OCI-LY3 (cell line): ENCODE results near the gene LRRFIP2.

Experiments
- H2AFZ ChIP-seq: fragments of 200-600, 300-600 bp; shearing (Covaris generic); 2 replicates; pipeline ENCODE4 v1.6.0; 2014; ENCODE audit warnings: antibody characterized with exemption, low read depth, low read length
- H3K27ac ChIP-seq: fragments of 200-600, 300-600 bp; sonication (generic); 2 replicates; pipeline ENCODE4 v1.5.1; 2014; ENCODE audit warnings: mild to moderate bottlenecking, low read length, moderate library complexity, mixed read lengths
- H3K27me3 ChIP-seq: fragments of 200-600, 300-600 bp; sonication (generic); 2 replicates; pipeline ENCODE4 v1.6.1; 2014; ENCODE audit warnings: low read depth, low read length, mixed read lengths
- H3K36me3 ChIP-seq: fragments of 200-600, 300-600 bp; sonication (generic); replicated peaks from 2 replicates; pipeline ENCODE3; 2014; ENCODE audit warnings: low read depth, low read length, mixed read lengths
- H3K4me1 ChIP-seq: fragments of 300-600, 200-600 bp; sonication (generic); 2 replicates; pipeline ENCODE4 v1.6.1; 2014; ENCODE audit warnings: low read length, mixed read lengths
- H3K4me2 ChIP-seq: fragments of 200-600, 300-600 bp; sonication (generic); 2 replicates; pipeline ENCODE4 v1.6.1; 2014; ENCODE audit warnings: low read length, mixed read lengths
- H3K4me3 ChIP-seq: fragments of 300-600, 200-600 bp; sonication (generic); 2 replicates; pipeline ENCODE4 v1.5.1; 2014; ENCODE audit warnings: antibody characterized with exemption, mild to moderate bottlenecking, low read length, moderate library complexity
- H3K79me2 ChIP-seq: fragments of 300-600, 200-600 bp; shearing (Covaris generic); 2 replicates; pipeline ENCODE4 v1.6.1; 2014; ENCODE audit warnings: mild to moderate bottlenecking, low read length, mixed read lengths
- H3K9ac ChIP-seq: fragments of 300-600, 200-600 bp; shearing (Covaris generic); 2 replicates; pipeline ENCODE4 v1.6.0; 2014; ENCODE audit warnings: mild to moderate bottlenecking, low read length, moderate library complexity
- H3K9me3 ChIP-seq: fragments of 200-600, 300-600 bp; shearing (Covaris generic); 2 replicates; pipeline ENCODE4 v1.6.1; 2014; ENCODE audit warnings: low read length, mixed read lengths; ENCODE audit not compliant: insufficient read depth
- H4K20me1 ChIP-seq: fragments of 200-600, 300-600 bp; sonication (generic); 2 replicates; pipeline ENCODE4 v1.6.1; 2016; ENCODE audit warnings: low read length, mixed read lengths; ENCODE audit not compliant: insufficient read depth
- EZH2phosphoT487 ChIP-seq: fragments of 200-600 bp; shearing (Covaris generic); IDR thresholded peaks from 2 replicates; pipeline ENCODE4 v1.6.1; 2018; ENCODE audit warnings: antibody characterized with exemption, mixed run types, low read depth
- TF ChIP-seq, protein P1 (sequence below): fragments of 200-600, 300-600 bp; sonication (generic); IDR thresholded peaks from 2 replicates; pipeline ENCODE4 v1.5.1; 2014; ENCODE audit warnings: antibody characterized with exemption, low read length, low read depth

LRRFIP2 gene

GRCh38 chr3:37041546-37042195, 132.7 kb downstream of the LRRFIP2 start:
- Histone ChIP-seq H3K36me3 (peaks cover 49% of the 10 kb centered on the region), H3K4me2 (no peak overlapping the region), H3K9me3 (no peaks in the 10 kb centered on the region), H3K4me3 (no peak overlapping the region), H3K27me3 (no peaks in the 10 kb centered on the region), H2AFZ (no peak overlapping the region), H3K79me2 (no peaks in the 10 kb centered on the region), H4K20me1 (no peaks in the 10 kb centered on the region), H3K27ac (no peak overlapping the region), H3K4me1 (peaks cover 6% of the 10 kb centered on the region), H3K9ac (no peak overlapping the region)
- no peak for TF ChIP-seq EZH2phosphoT487
- TF ChIP-seq, protein P1, sequence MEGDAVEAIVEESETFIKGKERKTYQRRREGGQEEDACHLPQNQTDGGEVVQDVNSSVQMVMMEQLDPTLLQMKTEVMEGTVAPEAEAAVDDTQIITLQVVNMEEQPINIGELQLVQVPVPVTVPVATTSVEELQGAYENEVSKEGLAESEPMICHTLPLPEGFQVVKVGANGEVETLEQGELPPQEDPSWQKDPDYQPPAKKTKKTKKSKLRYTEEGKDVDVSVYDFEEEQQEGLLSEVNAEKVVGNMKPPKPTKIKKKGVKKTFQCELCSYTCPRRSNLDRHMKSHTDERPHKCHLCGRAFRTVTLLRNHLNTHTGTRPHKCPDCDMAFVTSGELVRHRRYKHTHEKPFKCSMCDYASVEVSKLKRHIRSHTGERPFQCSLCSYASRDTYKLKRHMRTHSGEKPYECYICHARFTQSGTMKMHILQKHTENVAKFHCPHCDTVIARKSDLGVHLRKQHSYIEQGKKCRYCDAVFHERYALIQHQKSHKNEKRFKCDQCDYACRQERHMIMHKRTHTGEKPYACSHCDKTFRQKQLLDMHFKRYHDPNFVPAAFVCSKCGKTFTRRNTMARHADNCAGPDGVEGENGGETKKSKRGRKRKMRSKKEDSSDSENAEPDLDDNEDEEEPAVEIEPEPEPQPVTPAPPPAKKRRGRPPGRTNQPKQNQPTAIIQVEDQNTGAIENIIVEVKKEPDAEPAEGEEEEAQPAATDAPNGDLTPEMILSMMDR = no peak

GRCh38 chr3:37040231-37040630, 134.2 kb downstream of the LRRFIP2 start:
- peaks cover 64% of the 10 kb centered on the region for H3K36me3 ChIP-seq
- H3K27me3 ChIP-seq = no peaks in the 10 kb centered on the region
- no peak overlapping the region for H3K4me3 ChIP-seq

DNA sequence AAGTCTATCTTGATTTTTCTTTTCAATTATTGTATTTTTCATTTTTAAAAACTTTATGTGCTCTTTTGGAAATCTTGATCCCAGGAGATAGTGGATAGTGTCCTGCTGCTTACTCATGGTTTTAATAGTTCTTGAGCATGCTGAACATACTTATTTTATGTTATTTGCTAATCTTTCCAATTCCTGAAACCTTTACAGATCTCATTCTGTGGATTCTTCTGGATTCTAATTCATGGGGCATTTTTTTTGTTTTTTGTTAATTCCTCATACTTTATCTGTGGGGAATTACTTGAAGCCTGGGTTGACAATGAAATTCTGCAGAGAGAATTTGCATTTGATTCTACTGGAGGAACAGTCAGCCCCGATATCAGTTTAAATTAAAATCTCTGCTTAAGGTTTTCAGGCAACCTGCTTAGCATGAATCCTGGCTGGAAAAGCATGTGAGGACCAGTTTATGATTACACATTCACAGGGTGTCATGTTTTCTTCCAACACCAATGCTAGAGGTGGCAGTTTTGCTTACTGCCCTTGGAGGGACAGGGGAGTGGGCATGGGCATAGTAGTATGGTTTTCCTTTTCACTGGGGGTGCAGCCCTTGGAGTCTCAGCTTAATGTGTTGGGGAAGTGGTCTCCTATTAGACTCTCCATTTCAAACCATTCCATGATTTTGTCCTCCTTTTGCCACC, 135.1 kb downstream of the LRRFIP2 start:
- Histone ChIP-seq H4K20me1 (no peaks in the 10 kb centered on the region), H3K4me2 (no peak overlapping the region), H3K36me3 (peaks cover 71% of the 10 kb centered on the region), H3K27me3 (no peaks in the 10 kb centered on the region), H3K9ac (no peak overlapping the region), H3K79me2 (no peaks in the 10 kb centered on the region), H3K4me3 (no peak overlapping the region), H3K4me1 (peaks cover 6% of the 10 kb centered on the region), H3K9me3 (peaks cover 7% of the 10 kb centered on the region), H2AFZ (no peak overlapping the region), H3K27ac (no peak overlapping the region)
- TF ChIP-seq, protein P1 = no peak
- TF ChIP-seq EZH2phosphoT487 = no peak

More at GRCh38 chr3:37040231-37040630, 134.2 kb downstream of the LRRFIP2 start:
- Histone ChIP-seq H3K4me1 (peaks cover 6% of the 10 kb centered on the region), H3K9me3 (peaks cover 3% of the 10 kb centered on the region; the same call in 1 of the 2 replicates), H3K4me2 (no peak overlapping the region), H3K27ac (no peak overlapping the region), H2AFZ (no peak overlapping the region), H3K9ac (no peak overlapping the region), H3K79me2 (no peaks in the 10 kb centered on the region), H4K20me1 (no peaks in the 10 kb centered on the region)
- TF ChIP-seq, protein P1 = no peak
- TF ChIP-seq EZH2phosphoT487 = no peak

DNA sequence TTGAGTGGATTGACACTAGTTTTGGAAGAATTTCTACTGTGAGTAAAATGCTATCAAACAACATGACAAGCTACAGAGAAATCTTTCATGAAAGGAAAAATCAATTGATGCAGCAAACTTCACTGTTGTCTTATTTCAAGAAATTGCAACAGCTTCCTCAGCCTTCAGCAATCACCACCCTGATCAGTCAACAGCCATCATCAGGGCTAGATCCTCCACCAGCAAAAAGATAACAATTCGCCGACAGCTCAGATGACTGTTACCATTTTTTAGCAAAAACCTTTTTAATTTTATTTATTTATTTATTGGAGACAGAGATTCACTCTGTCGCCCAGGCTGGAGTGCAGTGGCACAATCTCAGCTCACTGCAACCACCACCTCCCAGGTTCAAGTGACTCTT, 137.0 kb downstream of the LRRFIP2 start:
- Histone ChIP-seq H3K4me2 (no peak overlapping the region), H3K27me3 (no peaks in the 10 kb centered on the region), H3K4me3 (no peak overlapping the region), H3K4me1 (no peaks in the 10 kb centered on the region), H3K79me2 (no peaks in the 10 kb centered on the region), H3K9me3 (peaks cover 7% of the 10 kb centered on the region), H3K36me3 (peaks cover 88% of the 10 kb centered on the region), H3K9ac (no peak overlapping the region), H3K27ac (no peak overlapping the region), H4K20me1 (peaks cover 4% of the 10 kb centered on the region; the same call in 1 of the 2 replicates), H2AFZ (no peak overlapping the region)
- TF ChIP-seq EZH2phosphoT487 = no peak
- TF ChIP-seq, protein P1 = no peak
